ENCODE results near the gene N4BP2L2. TPM values are rescaled to one million over a fixed set of nuclear protein-coding genes. Genes with fewer than 3 reads are reported as not detected.

Gene N4BP2L2
- total and polyA plus RNA-seq, 2 of the 13 experiments (the other 11 are each of a cell fraction or from before 2014, with no cell fraction given): 58.9 to 81.2 TPM

GRCh38 chr13:32427852-32428580, 110.6 kb downstream of the N4BP2L2 start, which contains the start of gene N4BP2L1 (continued):
- 0 out of 2 replicates have a peak, but pooled peaks have one; percentile 16 for TF ChIP-seq MIER2 (CRISPR knock-in tag; IDR thresholded peaks at IDR 0.05)
- TF ChIP-seq CBX5 (CRISPR knock-in tag; IDR thresholded peaks at IDR 0.05; ENCODE audit: borderline replicate concordance): no peak; the same call in 1 of the 2 replicates
- TF ChIP-seq RAD21 (CRISPR knock-in tag; IDR thresholded peaks at IDR 0.05): no peak
- TF ChIP-seq ZNF329 (CRISPR knock-in tag; IDR thresholded peaks at IDR 0.05; ENCODE audit: low read depth): no peak
- peak; percentile 89 for TF ChIP-seq ELF3 (CRISPR knock-in tag; IDR thresholded peaks at IDR 0.05)
- 0 out of 2 replicates have a peak, but pooled peaks have one; percentile 33 for TF ChIP-seq FIP1L1 (IDR thresholded peaks at IDR 0.05; ENCODE audit: borderline replicate concordance, insufficient read depth, low read depth, low read length)
- TF ChIP-seq ZEB1 (IDR thresholded peaks at IDR 0.05; ENCODE audit: insufficient replicate concordance, low read depth): peak; percentile 65
- TF ChIP-seq ARID5B (CRISPR knock-in tag; IDR thresholded peaks at IDR 0.05): peak; percentile 84
- no peak for TF ChIP-seq THAP8 (CRISPR knock-in tag; IDR thresholded peaks at IDR 0.05; ENCODE audit: borderline replicate concordance)
- no peak for TF ChIP-seq ZFP82 (CRISPR knock-in tag; IDR thresholded peaks at IDR 0.05; ENCODE audit: borderline replicate concordance)
- TF ChIP-seq SAP130 (CRISPR knock-in tag; IDR thresholded peaks at IDR 0.05; ENCODE audit: low read depth): peak; percentile 95
- TF ChIP-seq ZNF546 (CRISPR knock-in tag; conservative IDR thresholded peaks at IDR 0.05): 0 out of 2 replicates have a peak, but pooled peaks have one; percentile 22
- TF ChIP-seq FOXP1 (IDR thresholded peaks at IDR 0.05): no peak
- TF ChIP-seq FOXP1 (CRISPR knock-in tag; IDR thresholded peaks at IDR 0.05): peak; percentile 73
- TF ChIP-seq, protein P1, sequence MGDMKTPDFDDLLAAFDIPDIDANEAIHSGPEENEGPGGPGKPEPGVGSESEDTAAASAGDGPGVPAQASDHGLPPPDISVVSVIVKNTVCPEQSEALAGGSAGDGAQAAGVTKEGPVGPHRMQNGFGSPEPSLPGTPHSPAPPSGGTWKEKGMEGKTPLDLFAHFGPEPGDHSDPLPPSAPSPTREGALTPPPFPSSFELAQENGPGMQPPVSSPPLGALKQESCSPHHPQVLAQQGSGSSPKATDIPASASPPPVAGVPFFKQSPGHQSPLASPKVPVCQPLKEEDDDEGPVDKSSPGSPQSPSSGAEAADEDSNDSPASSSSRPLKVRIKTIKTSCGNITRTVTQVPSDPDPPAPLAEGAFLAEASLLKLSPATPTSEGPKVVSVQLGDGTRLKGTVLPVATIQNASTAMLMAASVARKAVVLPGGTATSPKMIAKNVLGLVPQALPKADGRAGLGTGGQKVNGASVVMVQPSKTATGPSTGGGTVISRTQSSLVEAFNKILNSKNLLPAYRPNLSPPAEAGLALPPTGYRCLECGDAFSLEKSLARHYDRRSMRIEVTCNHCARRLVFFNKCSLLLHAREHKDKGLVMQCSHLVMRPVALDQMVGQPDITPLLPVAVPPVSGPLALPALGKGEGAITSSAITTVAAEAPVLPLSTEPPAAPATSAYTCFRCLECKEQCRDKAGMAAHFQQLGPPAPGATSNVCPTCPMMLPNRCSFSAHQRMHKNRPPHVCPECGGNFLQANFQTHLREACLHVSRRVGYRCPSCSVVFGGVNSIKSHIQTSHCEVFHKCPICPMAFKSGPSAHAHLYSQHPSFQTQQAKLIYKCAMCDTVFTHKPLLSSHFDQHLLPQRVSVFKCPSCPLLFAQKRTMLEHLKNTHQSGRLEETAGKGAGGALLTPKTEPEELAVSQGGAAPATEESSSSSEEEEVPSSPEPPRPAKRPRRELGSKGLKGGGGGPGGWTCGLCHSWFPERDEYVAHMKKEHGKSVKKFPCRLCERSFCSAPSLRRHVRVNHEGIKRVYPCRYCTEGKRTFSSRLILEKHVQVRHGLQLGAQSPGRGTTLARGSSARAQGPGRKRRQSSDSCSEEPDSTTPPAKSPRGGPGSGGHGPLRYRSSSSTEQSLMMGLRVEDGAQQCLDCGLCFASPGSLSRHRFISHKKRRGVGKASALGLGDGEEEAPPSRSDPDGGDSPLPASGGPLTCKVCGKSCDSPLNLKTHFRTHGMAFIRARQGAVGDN (CRISPR knock-in tag; IDR thresholded peaks at IDR 0.05): peak; percentile 89
- TF ChIP-seq RARA (CRISPR knock-in tag; IDR thresholded peaks at IDR 0.05): peak; percentile 82
- peak; percentile 49; the same call in 1 of the 2 replicates for TF ChIP-seq NCOA2 (CRISPR knock-in tag; IDR thresholded peaks at IDR 0.05)
- TF ChIP-seq HHEX (CRISPR knock-in tag; IDR thresholded peaks at IDR 0.05): no peak
- no peak for TF ChIP-seq SOX6 (IDR thresholded peaks at IDR 0.05)
- peak; percentile 81 for TF ChIP-seq SOX6 (CRISPR knock-in tag; IDR thresholded peaks at IDR 0.05)
- TF ChIP-seq ZFP91 (CRISPR knock-in tag; IDR thresholded peaks at IDR 0.05; ENCODE audit: borderline replicate concordance): peak; percentile 62; the same call in 1 of the 2 replicates
